ACC112 (cell line): ENCODE results near the gene IGIP.
A peak's percentile ranks its signal among the peaks of the same experiment; 100 is the strongest.

Experiments
- H2AFZ ChIP-seq: fragments of 200-600 bp; sonication (generic); one replicate; pipeline ENCODE4 v1.6.0; 2017; ENCODE audit warnings: antibody characterized with exemption, low read length; ENCODE audit not compliant: unreplicated experiment
- H3K27ac ChIP-seq: fragments of 200-600 bp; sonication (generic); 2 replicates; pipeline ENCODE4 v1.5.1; 2014; ENCODE audit warnings: low read depth, mild to moderate bottlenecking, antibody characterized with exemption, low read length, moderate library complexity
- H3K27me3 ChIP-seq: fragments of 200-600 bp; sonication (generic); 2 replicates; pipeline ENCODE4 v1.6.1; 2014; ENCODE audit warnings: mild to moderate bottlenecking, antibody characterized with exemption, low read length, moderate library complexity, mixed read lengths; ENCODE audit not compliant: insufficient read depth
- H3K36me3 ChIP-seq: fragments of 200-600 bp; sonication (generic); 2 replicates; pipeline ENCODE4 v1.6.1; 2016; ENCODE audit warnings: mild to moderate bottlenecking, antibody characterized with exemption, low read length, moderate library complexity, mixed read lengths; ENCODE audit not compliant: insufficient read depth
- H3K4me1 ChIP-seq: fragments of 200-600 bp; sonication (generic); one replicate; pipeline ENCODE4 v1.6.1; 2016; ENCODE audit warnings: low read length, mixed read lengths; ENCODE audit not compliant: insufficient read depth, unreplicated experiment, control insufficient read depth
- H3K4me3 ChIP-seq: fragments of 200-600 bp; sonication (generic); 2 replicates; pipeline ENCODE4 v1.5.1; 2014; ENCODE audit warnings: mild to moderate bottlenecking, low read depth, low read length
- H3K79me2 ChIP-seq: fragments of 200-600 bp; sonication (generic); one replicate; pipeline ENCODE4 v1.6.0; 2016; ENCODE audit warnings: low read length; ENCODE audit not compliant: control insufficient read depth, unreplicated experiment, insufficient read depth

The IGIP gene

GRCh38 chr5:140103154-140103553 lies 22.6 kb upstream of the IGIP start:
- no peaks in the 10 kb centered on the region for H3K4me1 ChIP-seq
- H3K27me3 ChIP-seq = no peaks in the 10 kb centered on the region
- no peak overlapping the region for H3K27ac ChIP-seq
- no peak overlapping the region for H2AFZ ChIP-seq
- no peaks in the 10 kb centered on the region for H3K36me3 ChIP-seq
- peaks cover 3% of the 10 kb centered on the region for H3K79me2 ChIP-seq
- H3K4me3 ChIP-seq = no peak overlapping the region

- no peaks in the 10 kb centered on the region for H3K36me3 ChIP-seq
- no peaks in the 10 kb centered on the region for H3K4me1 ChIP-seq
- H3K4me3 ChIP-seq = no peak overlapping the region
- H3K27ac ChIP-seq = no peak overlapping the region
- peaks cover 12% of the 10 kb centered on the region for H3K79me2 ChIP-seq
- no peak overlapping the region for H2AFZ ChIP-seq
- no peaks in the 10 kb centered on the region for H3K27me3 ChIP-seq
Observed at GRCh38 chr5:140104100-140104499, 21.6 kb upstream of the IGIP start.

DNA sequence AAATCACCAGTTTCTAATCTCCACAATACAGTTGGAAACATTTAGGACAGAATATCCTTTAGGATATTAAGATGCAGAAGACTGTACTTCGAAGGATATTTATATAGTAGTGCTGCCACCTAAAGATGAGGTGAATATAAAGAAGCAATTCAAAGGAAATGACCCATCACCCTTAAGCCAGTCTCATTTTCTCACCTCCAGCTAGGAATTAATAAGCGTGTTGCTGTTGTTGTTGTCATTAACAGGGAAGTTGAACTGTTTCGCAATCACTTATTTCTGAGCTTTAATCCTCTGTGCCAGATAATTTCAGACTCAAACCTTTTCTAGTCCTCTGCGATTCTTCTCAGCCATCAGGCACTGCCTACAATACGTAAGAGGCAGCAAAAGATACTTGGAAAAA lies 19.6 kb upstream of the IGIP start:
- H3K79me2 ChIP-seq = peaks cover 32% of the 10 kb centered on the region
- no peak overlapping the region for H3K27ac ChIP-seq
- no peak overlapping the region for H3K4me3 ChIP-seq
- no peaks in the 10 kb centered on the region for H3K27me3 ChIP-seq
- no peaks in the 10 kb centered on the region for H3K36me3 ChIP-seq
- H2AFZ ChIP-seq = no peak overlapping the region
- peaks cover 15% of the 10 kb centered on the region for H3K4me1 ChIP-seq

GRCh38 chr5:140106805-140107311 lies 18.9 kb upstream of the IGIP start:
- Histone ChIP-seq H3K36me3 (no peaks in the 10 kb centered on the region), H3K4me1 (peaks cover 17% of the 10 kb centered on the region), H3K27me3 (no peaks in the 10 kb centered on the region), H3K79me2 (peaks cover 39% of the 10 kb centered on the region), H2AFZ (peak overlapping the region; percentile 79), H3K27ac (peak overlapping the region; percentile 74), H3K4me3 (peak overlapping the region; percentile 94)

DNA sequence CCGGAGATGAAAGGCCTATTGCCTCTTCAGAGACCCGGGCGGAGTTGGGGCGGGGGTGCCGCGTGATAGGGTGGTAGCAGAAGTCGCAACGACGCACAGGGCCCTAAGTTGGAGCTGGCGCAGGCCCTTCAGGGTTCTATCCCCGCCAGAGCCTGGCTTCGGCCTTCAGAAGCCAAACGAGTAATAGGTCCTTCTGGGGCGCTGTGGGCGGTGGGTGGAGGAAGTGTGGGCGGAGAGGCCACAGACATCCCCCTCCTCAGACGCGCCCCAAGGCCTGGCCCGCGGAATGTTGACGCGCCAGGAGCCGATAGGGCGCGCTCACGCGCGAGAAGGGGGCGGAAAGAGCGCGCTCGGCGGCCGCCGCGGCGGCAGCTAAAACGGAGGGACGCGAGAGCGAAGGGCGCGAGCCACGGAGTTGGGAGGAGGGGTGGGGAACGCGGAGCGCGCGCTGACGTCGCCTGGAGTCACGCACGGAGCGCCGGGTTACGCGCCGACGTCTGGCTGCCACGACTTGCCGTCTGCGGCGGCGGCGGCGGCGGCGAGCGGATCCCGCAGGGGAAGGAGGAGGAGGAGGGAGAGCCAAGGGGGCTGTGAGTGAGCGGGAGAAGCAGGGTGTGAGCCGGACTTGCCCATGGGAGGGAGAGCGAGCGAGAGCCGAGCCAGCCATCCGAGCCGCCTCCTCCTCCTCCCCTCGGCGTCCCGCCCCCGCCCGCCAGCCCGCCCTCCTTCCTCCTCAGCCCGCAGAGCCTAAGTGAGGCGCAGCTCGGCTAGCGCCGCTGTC lies 18.2 kb upstream of the IGIP start:
- peak overlapping the region; percentile 74 for H3K27ac ChIP-seq
- peak overlapping the region; percentile 79 for H2AFZ ChIP-seq
- H3K4me3 ChIP-seq = peak overlapping the region; percentile 94
- H3K36me3 ChIP-seq = no peaks in the 10 kb centered on the region
- no peaks in the 10 kb centered on the region for H3K27me3 ChIP-seq
- peaks cover 24% of the 10 kb centered on the region for H3K4me1 ChIP-seq
- H3K79me2 ChIP-seq = peaks cover 46% of the 10 kb centered on the region

DNA sequence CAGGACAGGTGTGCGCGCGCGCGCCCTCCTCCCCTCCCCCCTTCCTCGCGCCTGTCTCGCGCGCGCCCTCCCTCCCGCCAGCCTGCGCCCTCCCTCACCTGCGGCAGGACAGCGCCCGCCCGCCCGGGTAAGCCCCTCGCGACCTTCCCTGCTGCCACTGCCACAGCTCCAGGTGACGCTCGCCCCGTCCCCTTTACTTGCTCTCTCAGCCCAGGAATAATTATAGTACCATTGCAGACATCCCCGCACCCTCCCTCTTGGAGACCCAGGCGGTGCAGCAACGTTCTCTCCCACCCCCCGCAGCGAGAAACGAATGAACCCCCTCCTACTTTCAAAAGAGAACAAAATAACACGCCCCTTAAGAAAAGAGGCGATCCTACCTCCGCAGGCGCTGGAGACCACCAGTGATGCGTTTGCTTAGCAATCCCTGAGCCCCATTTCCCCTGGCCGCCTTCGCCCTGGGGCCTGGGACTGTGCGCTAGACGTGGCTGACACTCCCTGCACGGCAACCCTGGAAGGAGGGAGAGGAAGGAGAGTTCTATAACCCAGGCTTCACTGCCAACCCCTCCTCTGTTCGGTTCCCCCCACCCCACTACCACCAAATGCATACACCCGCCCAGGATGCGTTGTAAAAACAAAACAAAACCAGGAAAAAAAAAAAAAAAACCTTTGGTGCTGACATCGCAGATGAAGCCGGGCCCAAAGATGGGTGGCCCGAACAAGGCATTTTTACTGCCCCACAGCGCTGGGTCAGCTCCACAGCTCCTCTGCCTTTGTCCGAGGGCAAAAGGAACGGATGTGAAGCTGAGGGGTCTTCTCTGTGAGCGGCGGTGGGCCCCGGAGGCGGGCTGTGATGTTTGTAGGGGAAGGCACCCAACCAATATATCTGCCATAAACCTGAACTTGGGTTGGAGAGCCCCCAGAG lies 17.4 kb upstream of the IGIP start:
- H3K36me3 ChIP-seq = no peaks in the 10 kb centered on the region
- peaks cover 26% of the 10 kb centered on the region for H3K4me1 ChIP-seq
- peak overlapping the region; percentile 74; the same call in 1 of the 2 replicates for H3K27ac ChIP-seq
- peaks cover 54% of the 10 kb centered on the region for H3K79me2 ChIP-seq
- peak overlapping the region; percentile 24 for H2AFZ ChIP-seq
- H3K27me3 ChIP-seq = no peaks in the 10 kb centered on the region
- H3K4me3 ChIP-seq = peak overlapping the region; percentile 94

DNA sequence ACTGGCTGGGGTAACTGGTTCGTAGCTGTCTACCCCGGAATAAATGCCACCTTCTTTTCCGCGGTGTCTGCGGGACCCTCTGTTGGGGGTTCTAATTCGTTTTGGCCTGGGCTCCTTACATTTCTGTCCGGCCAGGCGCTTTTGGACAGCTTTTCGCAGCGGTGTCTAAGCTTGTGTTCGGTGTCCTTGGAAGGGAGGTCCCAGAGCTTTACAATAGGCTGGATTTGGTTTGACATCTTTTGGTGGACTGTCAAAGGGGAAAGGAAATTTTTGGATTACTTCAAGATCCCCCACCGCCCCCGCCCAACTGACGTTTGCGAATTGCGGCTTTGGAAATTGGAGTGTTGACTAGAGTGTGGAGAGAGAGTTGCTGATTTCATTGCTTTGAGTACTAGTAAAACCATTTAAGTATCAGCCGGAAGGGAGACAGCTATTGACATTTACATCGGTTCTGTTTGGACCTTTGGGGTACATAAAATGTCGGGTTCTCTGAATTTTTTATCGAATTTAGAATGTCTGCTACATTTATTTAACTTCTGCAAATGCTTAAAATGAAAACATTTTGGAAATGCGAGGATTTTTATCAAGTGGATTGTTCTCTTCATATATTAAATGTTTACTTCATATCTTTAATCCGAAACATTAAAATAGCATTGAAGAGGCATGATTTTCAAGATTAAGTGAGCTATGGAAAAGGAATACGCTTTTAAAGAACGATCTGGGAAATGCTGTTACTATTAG lies 16.5 kb upstream of the IGIP start:
- no peaks in the 10 kb centered on the region for H3K27me3 ChIP-seq
- peaks cover 26% of the 10 kb centered on the region for H3K4me1 ChIP-seq
- H3K4me3 ChIP-seq = peak overlapping the region; percentile 94
- peaks cover 62% of the 10 kb centered on the region for H3K79me2 ChIP-seq
- peak overlapping the region; percentile 15 for H3K27ac ChIP-seq
- H3K36me3 ChIP-seq = no peaks in the 10 kb centered on the region
- peak overlapping the region; percentile 24 for H2AFZ ChIP-seq

DNA sequence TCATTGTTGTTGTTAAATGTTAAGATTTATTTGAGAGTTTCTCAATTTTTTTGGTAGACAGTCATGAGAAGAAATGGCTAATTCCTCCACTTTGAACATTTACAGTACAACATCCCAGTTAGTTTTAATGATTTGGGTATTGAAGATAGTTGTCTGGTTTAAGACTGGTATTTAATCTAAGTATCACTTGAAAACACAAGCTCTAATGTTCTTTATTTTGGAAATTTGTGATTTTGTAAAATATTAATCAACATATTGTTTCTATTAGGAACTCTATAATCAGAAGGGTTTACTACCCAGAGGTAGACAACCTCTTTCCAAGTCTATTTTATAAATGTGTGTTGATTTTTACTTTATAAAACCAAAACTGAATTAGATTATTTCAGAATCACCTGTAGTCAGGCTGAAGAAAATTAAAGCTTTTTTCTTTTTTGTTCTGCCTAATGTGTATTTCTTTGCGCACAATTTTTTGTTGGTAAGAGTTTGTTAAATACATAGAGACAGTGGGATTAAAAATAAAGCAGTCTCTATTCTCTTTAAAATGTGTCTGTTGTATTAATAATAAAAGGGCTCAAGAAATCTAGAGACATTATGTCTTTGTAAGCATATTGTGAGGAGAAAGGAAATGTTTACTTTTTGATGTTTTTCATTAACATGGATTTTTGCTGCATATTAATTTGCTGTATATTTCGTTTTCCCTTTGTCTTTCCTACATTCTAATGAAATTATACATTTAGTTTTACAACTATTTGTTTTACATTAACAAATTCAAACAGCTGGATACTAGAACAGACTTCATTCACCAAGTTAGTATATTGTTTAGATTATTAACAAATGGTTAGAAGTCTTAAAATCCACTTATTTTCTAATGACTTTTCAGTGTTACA lies 15.7 kb upstream of the IGIP start:
- Histone ChIP-seq H3K27me3 (no peaks in the 10 kb centered on the region), H3K27ac (peak overlapping the region; percentile 15), H3K4me3 (peak overlapping the region; percentile 94), H3K79me2 (peaks cover 70% of the 10 kb centered on the region), H3K36me3 (no peaks in the 10 kb centered on the region), H2AFZ (no peak overlapping the region), H3K4me1 (peaks cover 26% of the 10 kb centered on the region)

GRCh38 chr5:140110646-140110957 lies 15.1 kb upstream of the IGIP start:
- H3K4me1 ChIP-seq = peaks cover 28% of the 10 kb centered on the region
- no peak overlapping the region; the same call in 1 of the 2 replicates for H3K4me3 ChIP-seq
- H3K27me3 ChIP-seq = no peaks in the 10 kb centered on the region

More at GRCh38 chr5:140110646-140110957, 15.1 kb upstream of the IGIP start:
- no peak overlapping the region for H2AFZ ChIP-seq
- H3K79me2 ChIP-seq = peaks cover 76% of the 10 kb centered on the region
- no peaks in the 10 kb centered on the region for H3K36me3 ChIP-seq
- H3K27ac ChIP-seq = no peak overlapping the region
